HepG2 (cell line): ENCODE data around the gene SLC10A1. TPM values are rescaled to one million over a fixed set of nuclear protein-coding genes. Genes with fewer than 3 reads are reported as not detected.

ENCODE experiments used
- FOXK2 ChIP-seq: fragments of 450-650 bp; IDR thresholded peaks from 2 replicates; pipeline ENCODE4 v1.6.1; 2016
- GTF3A ChIP-seq: sonication (generic); formaldehyde crosslinking; conservative IDR thresholded peaks from 2 replicates; pipeline ENCODE4 v1.4.0; 2020; ENCODE audit warnings: mild to moderate bottlenecking, missing genetic modification reagents
- KLF15 ChIP-seq: sonication (generic); formaldehyde crosslinking; IDR thresholded peaks from 2 replicates; pipeline ENCODE4 v1.8.1; 2023; ENCODE audit warnings: borderline replicate concordance, mild to moderate bottlenecking, inconsistent platforms, missing genetic modification reagents, mixed read lengths
- MED1 ChIP-seq: sonication (generic); formaldehyde crosslinking; IDR thresholded peaks from 2 replicates; pipeline ENCODE4 v1.4.0; 2020; ENCODE audit warnings: missing genetic modification reagents
- NCOA5 ChIP-seq: sonication (generic); formaldehyde crosslinking; IDR thresholded peaks from 2 replicates; pipeline ENCODE4 v1.4.0; 2020; ENCODE audit warnings: missing genetic modification reagents
- RELA ChIP-seq: sonication (generic); formaldehyde crosslinking; IDR thresholded peaks from 2 replicates; pipeline ENCODE4 v1.4.0; 2020; ENCODE audit warnings: missing genetic modification reagents
- TCF12 ChIP-seq, 2 experiments: fragments of 450-650 bp in 1 of 2; sonication (generic) in 1 of 2; formaldehyde crosslinking in 1 of 2; IDR thresholded peaks; 2 replicates each; pipeline versions ENCODE4 v1.6.1 to v1.8.0; 2017 to 2022; ENCODE audit warnings: antibody characterized with exemption in 1 of 2, mild to moderate bottlenecking in 1 of 2, missing genetic modification reagents in 1 of 2, moderate library complexity in 1 of 2
- ZKSCAN8 ChIP-seq: IDR thresholded peaks from 2 replicates; pipeline ENCODE4 v1.6.1; 2016; ENCODE audit warnings: borderline replicate concordance, missing genetic modification reagents, missing compliant biosample characterization
- ZNF350 ChIP-seq: sonication (generic); formaldehyde crosslinking; IDR thresholded peaks from 2 replicates; pipeline ENCODE4 v1.4.0; 2020; ENCODE audit warnings: mild to moderate bottlenecking, low read depth, missing genetic modification reagents, borderline replicate concordance
- polyA plus RNA-seq, 8 experiments: library from polyadenylated mRNA; depleted of rRNA in 3 of 8; stranded (reverse) in 7 of 8; unstranded in 1 of 8; fragments of >200 nt; fragmentation: Illumina TruSeq in 4 of 8; extraction: Trizol in 4 of 8; gene quantifications; 2 replicates each; pipeline versions ENCODE4 v1.2.1 to v1.2.3, GENCODE V29; 2011 to 2016; ENCODE audit warnings: low read depth in 4 of 8, missing spikeins in 1 of 8, mixed read lengths in 1 of 8; ENCODE audit not compliant: insufficient read depth in 1 of 8
- total RNA-seq, 5 experiments: library from RNA; depleted of rRNA; stranded (reverse); fragments of >200 nt; fragmentation: Illumina TruSeq; extraction: Trizol; gene quantifications; 2 replicates each; pipeline ENCODE4 v1.2.3, GENCODE V29; 2016; ENCODE audit warnings: low read depth in 1 of 5
- TF ChIP-seq, protein P1 (sequence below): sonication (generic); formaldehyde crosslinking; IDR thresholded peaks from 2 replicates; pipeline ENCODE4 v1.4.0; 2020; ENCODE audit warnings: mild to moderate bottlenecking, missing genetic modification reagents
- TF ChIP-seq, protein P2 (sequence below): sonication (generic); formaldehyde crosslinking; IDR thresholded peaks from 2 replicates; pipeline ENCODE4 v1.4.0; 2020; ENCODE audit warnings: missing genetic modification reagents
- TF ChIP-seq, protein P3 (sequence below): sonication (generic); formaldehyde crosslinking; IDR thresholded peaks from 2 replicates; pipeline ENCODE4 v1.5.0; 2020; ENCODE audit warnings: mild to moderate bottlenecking, missing genetic modification reagents
- TF ChIP-seq, protein P4 (sequence below): sonication (generic); formaldehyde crosslinking; IDR thresholded peaks from 2 replicates; pipeline ENCODE4 v1.8.0; 2022; ENCODE audit warnings: missing genetic modification reagents, mild to moderate bottlenecking, moderate library complexity, borderline replicate concordance
- TF ChIP-seq, protein P5 (sequence below): sonication (generic); formaldehyde crosslinking; IDR thresholded peaks from 2 replicates; pipeline ENCODE4 v1.4.0; 2020; ENCODE audit warnings: missing genetic modification reagents

SLC10A1 gene
- total and polyA plus RNA-seq, 2 of the 13 experiments (the other 11 are each of a cell fraction or from before 2014, with no cell fraction given): 0.17 TPM; not detected in 1

DNA sequence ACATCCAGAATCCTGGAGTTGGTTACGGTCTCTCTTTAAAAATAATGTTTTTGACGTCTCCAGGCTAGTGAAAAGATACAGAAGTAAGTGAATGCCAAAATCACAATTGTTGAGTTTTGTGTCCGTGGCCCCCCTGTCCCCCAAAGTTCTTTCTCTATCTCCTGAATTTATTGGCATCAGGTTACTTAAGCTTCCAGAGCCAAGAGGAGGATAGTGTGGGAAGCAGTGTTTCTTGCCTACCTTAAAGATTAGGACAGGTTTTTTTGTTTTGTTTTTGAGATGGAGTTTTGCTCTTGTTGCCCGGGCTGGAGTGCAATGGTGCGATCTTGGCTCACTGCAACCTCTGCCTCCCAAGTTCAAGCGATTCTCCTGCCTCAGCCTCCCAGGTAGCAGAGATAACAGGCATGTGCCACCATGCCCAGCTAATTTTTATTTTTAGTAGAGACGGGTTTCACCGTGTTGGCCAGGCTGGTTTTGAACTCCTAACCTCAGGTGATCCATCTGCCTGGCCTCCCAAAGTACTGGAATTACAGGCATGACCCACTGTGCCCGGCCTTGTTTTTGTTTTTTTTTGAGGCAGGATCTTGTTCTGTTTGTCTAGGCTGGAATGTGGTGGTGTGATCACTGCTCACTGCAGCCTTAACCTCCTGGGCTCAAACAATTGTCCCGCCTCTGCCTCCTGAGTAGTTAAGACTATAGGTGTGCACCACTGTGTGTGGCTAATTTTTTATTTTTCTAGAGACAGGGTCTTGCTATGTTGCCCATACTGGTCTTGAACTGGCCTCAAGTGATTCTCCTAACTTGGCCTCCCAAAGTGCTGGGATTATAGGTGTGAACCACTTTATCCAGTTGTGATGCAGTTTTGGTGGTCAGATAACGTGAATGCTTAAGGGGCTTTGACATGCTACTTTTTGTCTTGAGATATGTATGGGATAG is 24.7 kb downstream of the SLC10A1 start (continued):
- TF ChIP-seq, protein P1, sequence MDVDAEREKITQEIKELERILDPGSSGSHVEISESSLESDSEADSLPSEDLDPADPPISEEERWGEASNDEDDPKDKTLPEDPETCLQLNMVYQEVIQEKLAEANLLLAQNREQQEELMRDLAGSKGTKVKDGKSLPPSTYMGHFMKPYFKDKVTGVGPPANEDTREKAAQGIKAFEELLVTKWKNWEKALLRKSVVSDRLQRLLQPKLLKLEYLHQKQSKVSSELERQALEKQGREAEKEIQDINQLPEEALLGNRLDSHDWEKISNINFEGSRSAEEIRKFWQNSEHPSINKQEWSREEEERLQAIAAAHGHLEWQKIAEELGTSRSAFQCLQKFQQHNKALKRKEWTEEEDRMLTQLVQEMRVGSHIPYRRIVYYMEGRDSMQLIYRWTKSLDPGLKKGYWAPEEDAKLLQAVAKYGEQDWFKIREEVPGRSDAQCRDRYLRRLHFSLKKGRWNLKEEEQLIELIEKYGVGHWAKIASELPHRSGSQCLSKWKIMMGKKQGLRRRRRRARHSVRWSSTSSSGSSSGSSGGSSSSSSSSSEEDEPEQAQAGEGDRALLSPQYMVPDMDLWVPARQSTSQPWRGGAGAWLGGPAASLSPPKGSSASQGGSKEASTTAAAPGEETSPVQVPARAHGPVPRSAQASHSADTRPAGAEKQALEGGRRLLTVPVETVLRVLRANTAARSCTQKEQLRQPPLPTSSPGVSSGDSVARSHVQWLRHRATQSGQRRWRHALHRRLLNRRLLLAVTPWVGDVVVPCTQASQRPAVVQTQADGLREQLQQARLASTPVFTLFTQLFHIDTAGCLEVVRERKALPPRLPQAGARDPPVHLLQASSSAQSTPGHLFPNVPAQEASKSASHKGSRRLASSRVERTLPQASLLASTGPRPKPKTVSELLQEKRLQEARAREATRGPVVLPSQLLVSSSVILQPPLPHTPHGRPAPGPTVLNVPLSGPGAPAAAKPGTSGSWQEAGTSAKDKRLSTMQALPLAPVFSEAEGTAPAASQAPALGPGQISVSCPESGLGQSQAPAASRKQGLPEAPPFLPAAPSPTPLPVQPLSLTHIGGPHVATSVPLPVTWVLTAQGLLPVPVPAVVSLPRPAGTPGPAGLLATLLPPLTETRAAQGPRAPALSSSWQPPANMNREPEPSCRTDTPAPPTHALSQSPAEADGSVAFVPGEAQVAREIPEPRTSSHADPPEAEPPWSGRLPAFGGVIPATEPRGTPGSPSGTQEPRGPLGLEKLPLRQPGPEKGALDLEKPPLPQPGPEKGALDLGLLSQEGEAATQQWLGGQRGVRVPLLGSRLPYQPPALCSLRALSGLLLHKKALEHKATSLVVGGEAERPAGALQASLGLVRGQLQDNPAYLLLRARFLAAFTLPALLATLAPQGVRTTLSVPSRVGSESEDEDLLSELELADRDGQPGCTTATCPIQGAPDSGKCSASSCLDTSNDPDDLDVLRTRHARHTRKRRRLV (CRISPR knock-in tag): no peak
- TF ChIP-seq TCF12 (IDR thresholded peaks at IDR 0.05) (no peak), TCF12 (CRISPR knock-in tag; IDR thresholded peaks at IDR 0.05) (no peak), RELA (CRISPR knock-in tag) (no peak), KLF15 (no peak), ZKSCAN8 (CRISPR knock-in tag) (no peak), FOXK2 (no peak), MED1 (peak; percentile 53), NCOA5 (no peak), GTF3A (no peak), ZNF350 (CRISPR knock-in tag) (no peak; the same call in 1 of the 2 replicates)
- TF ChIP-seq, protein P2, sequence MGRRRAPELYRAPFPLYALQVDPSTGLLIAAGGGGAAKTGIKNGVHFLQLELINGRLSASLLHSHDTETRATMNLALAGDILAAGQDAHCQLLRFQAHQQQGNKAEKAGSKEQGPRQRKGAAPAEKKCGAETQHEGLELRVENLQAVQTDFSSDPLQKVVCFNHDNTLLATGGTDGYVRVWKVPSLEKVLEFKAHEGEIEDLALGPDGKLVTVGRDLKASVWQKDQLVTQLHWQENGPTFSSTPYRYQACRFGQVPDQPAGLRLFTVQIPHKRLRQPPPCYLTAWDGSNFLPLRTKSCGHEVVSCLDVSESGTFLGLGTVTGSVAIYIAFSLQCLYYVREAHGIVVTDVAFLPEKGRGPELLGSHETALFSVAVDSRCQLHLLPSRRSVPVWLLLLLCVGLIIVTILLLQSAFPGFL: no peak
- TF ChIP-seq, protein P3, sequence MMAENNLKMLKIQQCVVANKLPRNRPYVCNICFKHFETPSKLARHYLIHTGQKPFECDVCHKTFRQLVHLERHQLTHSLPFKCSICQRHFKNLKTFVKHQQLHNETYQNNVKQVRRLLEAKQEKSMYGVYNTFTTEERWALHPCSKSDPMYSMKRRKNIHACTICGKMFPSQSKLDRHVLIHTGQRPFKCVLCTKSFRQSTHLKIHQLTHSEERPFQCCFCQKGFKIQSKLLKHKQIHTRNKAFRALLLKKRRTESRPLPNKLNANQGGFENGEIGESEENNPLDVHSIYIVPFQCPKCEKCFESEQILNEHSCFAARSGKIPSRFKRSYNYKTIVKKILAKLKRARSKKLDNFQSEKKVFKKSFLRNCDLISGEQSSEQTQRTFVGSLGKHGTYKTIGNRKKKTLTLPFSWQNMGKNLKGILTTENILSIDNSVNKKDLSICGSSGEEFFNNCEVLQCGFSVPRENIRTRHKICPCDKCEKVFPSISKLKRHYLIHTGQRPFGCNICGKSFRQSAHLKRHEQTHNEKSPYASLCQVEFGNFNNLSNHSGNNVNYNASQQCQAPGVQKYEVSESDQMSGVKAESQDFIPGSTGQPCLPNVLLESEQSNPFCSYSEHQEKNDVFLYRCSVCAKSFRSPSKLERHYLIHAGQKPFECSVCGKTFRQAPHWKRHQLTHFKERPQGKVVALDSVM (CRISPR knock-in tag): peak; percentile 51; the same call in 1 of the 2 replicates
- TF ChIP-seq, protein P4, sequence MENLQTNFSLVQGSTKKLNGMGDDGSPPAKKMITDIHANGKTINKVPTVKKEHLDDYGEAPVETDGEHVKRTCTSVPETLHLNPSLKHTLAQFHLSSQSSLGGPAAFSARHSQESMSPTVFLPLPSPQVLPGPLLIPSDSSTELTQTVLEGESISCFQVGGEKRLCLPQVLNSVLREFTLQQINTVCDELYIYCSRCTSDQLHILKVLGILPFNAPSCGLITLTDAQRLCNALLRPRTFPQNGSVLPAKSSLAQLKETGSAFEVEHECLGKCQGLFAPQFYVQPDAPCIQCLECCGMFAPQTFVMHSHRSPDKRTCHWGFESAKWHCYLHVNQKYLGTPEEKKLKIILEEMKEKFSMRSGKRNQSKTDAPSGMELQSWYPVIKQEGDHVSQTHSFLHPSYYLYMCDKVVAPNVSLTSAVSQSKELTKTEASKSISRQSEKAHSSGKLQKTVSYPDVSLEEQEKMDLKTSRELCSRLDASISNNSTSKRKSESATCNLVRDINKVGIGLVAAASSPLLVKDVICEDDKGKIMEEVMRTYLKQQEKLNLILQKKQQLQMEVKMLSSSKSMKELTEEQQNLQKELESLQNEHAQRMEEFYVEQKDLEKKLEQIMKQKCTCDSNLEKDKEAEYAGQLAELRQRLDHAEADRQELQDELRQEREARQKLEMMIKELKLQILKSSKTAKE (CRISPR knock-in tag): no peak
- TF ChIP-seq, protein P5, sequence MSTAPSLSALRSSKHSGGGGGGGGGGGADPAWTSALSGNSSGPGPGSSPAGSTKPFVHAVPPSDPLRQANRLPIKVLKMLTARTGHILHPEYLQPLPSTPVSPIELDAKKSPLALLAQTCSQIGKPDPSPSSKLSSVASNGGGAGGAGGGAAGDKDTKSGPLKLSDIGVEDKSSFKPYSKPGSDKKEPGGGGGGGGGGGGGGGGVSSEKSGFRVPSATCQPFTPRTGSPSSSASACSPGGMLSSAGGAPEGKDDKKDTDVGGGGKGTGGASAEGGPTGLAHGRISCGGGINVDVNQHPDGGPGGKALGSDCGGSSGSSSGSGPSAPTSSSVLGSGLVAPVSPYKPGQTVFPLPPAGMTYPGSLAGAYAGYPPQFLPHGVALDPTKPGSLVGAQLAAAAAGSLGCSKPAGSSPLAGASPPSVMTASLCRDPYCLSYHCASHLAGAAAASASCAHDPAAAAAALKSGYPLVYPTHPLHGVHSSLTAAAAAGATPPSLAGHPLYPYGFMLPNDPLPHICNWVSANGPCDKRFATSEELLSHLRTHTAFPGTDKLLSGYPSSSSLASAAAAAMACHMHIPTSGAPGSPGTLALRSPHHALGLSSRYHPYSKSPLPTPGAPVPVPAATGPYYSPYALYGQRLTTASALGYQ (CRISPR knock-in tag): no peak
